Measurements from ENCODE around the gene NLN. TPM values are rescaled to one million over a fixed set of nuclear protein-coding genes. Genes with fewer than 3 reads are reported as not detected.
"Not testable (repeated sequence)": the region's sequence is repeated elsewhere in the genome, so short reads cannot be mapped to it uniquely, and the experiment has no call there.

The NLN gene
- total RNA-seq, 3 donors from 2014 or later, result 12.8 to 15.7 (median 14.9) TPM

GRCh38 chr5:65871182-65871581 is 149.2 kb downstream of the NLN start:
- H3K4me3 ChIP-seq, result no peak overlapping the region
- H3K27ac ChIP-seq, result no peak overlapping the region
- no peaks in the 10 kb centered on the region for H3K27me3 ChIP-seq
- TF ChIP-seq POLR2A (IDR thresholded peaks at IDR 0.05) (no peak), CTCF (IDR thresholded peaks at IDR 0.05) (no peak)
- no peaks in the 10 kb centered on the region for H3K9me3 ChIP-seq
- no peaks in the 10 kb centered on the region for H3K36me3 ChIP-seq
- no peak for DNase-seq (ENCODE audit: low spot score in 2 of 2)
- intact Hi-C loops (cut with DNase I; ENCODE audit: low total_unique reads), result no loop called here
- no peaks in the 10 kb centered on the region for H3K4me1 ChIP-seq

GRCh38 chr5:65871776-65872175 is 149.8 kb downstream of the NLN start:
- H3K4me3 ChIP-seq; DNase-seq (ENCODE audit: low spot score in 2 of 2); H3K27me3 ChIP-seq; H3K36me3 ChIP-seq; intact Hi-C loops (cut with DNase I; ENCODE audit: low total_unique reads); H3K4me1 ChIP-seq; H3K27ac ChIP-seq; H3K9me3 ChIP-seq: not testable (repeated sequence)

- Histone ChIP-seq H3K4me1 (no peaks in the 10 kb centered on the region), H3K27ac (no peak overlapping the region), H3K4me3 (no peak overlapping the region), H3K36me3 (no peaks in the 10 kb centered on the region), H3K9me3 (no peaks in the 10 kb centered on the region), H3K27me3 (no peaks in the 10 kb centered on the region)
- no peak for DNase-seq (ENCODE audit: low spot score in 2 of 2)
- intact Hi-C loops (cut with DNase I; ENCODE audit: low total_unique reads), result no loop called here
- no peak for TF ChIP-seq POLR2AphosphoS5 (IDR thresholded peaks at IDR 0.05)
- TF ChIP-seq POLR2A (IDR thresholded peaks at IDR 0.05), result no peak
- TF ChIP-seq CTCF (IDR thresholded peaks at IDR 0.05), result no peak
These were observed 151.3 kb downstream of the NLN start for GRCh38 chr5:65873181-65873750.

GRCh38 chr5:65874241-65874640 is 152.2 kb downstream of the NLN start:
- no peak for TF ChIP-seq CTCF (IDR thresholded peaks at IDR 0.05)
- TF ChIP-seq POLR2A (IDR thresholded peaks at IDR 0.05), result no peak
- TF ChIP-seq POLR2AphosphoS5 (IDR thresholded peaks at IDR 0.05), result no peak
- Histone ChIP-seq H3K4me3 (no peak overlapping the region), H3K36me3 (no peaks in the 10 kb centered on the region), H3K27me3 (no peaks in the 10 kb centered on the region), H3K4me1 (no peaks in the 10 kb centered on the region), H3K27ac (no peak overlapping the region), H3K9me3 (no peaks in the 10 kb centered on the region)
- DNase-seq (ENCODE audit: low spot score in 2 of 2), result no peak
- intact Hi-C loops (cut with DNase I; ENCODE audit: low total_unique reads), result no loop called here

GRCh38 chr5:65876496-65876895 is 154.5 kb downstream of the NLN start:
- H3K27ac ChIP-seq, result no peak overlapping the region
- intact Hi-C loops (cut with DNase I; ENCODE audit: low total_unique reads), result no loop called here
- no peaks in the 10 kb centered on the region for H3K9me3 ChIP-seq
- no peak for DNase-seq (ENCODE audit: low spot score in 2 of 2)
- TF ChIP-seq POLR2A (IDR thresholded peaks at IDR 0.05), result no peak
- no peak for TF ChIP-seq CTCF (IDR thresholded peaks at IDR 0.05)
- TF ChIP-seq POLR2AphosphoS5 (IDR thresholded peaks at IDR 0.05), result no peak
- no peaks in the 10 kb centered on the region for H3K4me1 ChIP-seq
- no peak overlapping the region for H3K4me3 ChIP-seq
- H3K36me3 ChIP-seq, result no peaks in the 10 kb centered on the region
- no peaks in the 10 kb centered on the region for H3K27me3 ChIP-seq

- H3K36me3 ChIP-seq, result no peaks in the 10 kb centered on the region
- no peak for DNase-seq (ENCODE audit: low spot score in 2 of 2)
- no peaks in the 10 kb centered on the region for H3K4me1 ChIP-seq
- no peaks in the 10 kb centered on the region for H3K27me3 ChIP-seq
- intact Hi-C loops (cut with DNase I; ENCODE audit: low total_unique reads), result no loop called here
- no peaks in the 10 kb centered on the region for H3K9me3 ChIP-seq
- no peak overlapping the region for H3K27ac ChIP-seq
- TF ChIP-seq POLR2A (IDR thresholded peaks at IDR 0.05) (no peak), CTCF (IDR thresholded peaks at IDR 0.05) (no peak), POLR2AphosphoS5 (IDR thresholded peaks at IDR 0.05) (no peak)
- H3K4me3 ChIP-seq, result no peak overlapping the region
These were observed 155.0 kb downstream of the NLN start for GRCh38 chr5:65876970-65877369.

Data from breast epithelium (tissue), 4 donors.